ENCODE measurements around the gene FAM163B. TPM values are rescaled to one million over a fixed set of nuclear protein-coding genes. Genes with fewer than 3 reads are reported as not detected.
A peak's percentile ranks its signal among the peaks of the same experiment; 100 is the strongest.

FAM163B gene
- total RNA-seq, 1 donor from 2014 or later = not detected

GRCh38 chr9:133587466-133587865 is 21.7 kb downstream of the FAM163B start:
- no peak for DNase-seq (ENCODE audit: low spot score)
- intact Hi-C loops (cut with DNase I) = no loop called here
- ATAC-seq = no peak

GRCh38 chr9:133587051-133587450 is 22.1 kb downstream of the FAM163B start:
- DNase-seq (ENCODE audit: low spot score) = no peak
- ATAC-seq = no peak
- intact Hi-C loops (cut with DNase I) = no loop called here

- DNase-seq (ENCODE audit: low spot score) = no peak
- ATAC-seq = peak; percentile 15
- intact Hi-C loops (cut with DNase I) = no loop called here
These were observed 23.5 kb downstream of the FAM163B start for GRCh38 chr9:133585481-133586351.

- intact Hi-C loops (cut with DNase I) = no loop called here
- DNase-seq (ENCODE audit: low spot score) (no peak), ATAC-seq (peak; percentile 59)
These were observed 24.4 kb downstream of the FAM163B start for GRCh38 chr9:133584559-133585476.

- ATAC-seq = no peak
- no peak for DNase-seq (ENCODE audit: low spot score)
- intact Hi-C loops (cut with DNase I) = no loop called here
These were observed 25.0 kb downstream of the FAM163B start for GRCh38 chr9:133584167-133584558.

- ATAC-seq = no peak
- DNase-seq (ENCODE audit: low spot score) = no peak
- intact Hi-C loops (cut with DNase I) = no loop called here
These were observed 25.6 kb downstream of the FAM163B start for GRCh38 chr9:133583586-133583985.

- intact Hi-C loops (cut with DNase I) = no loop called here
- no peak for DNase-seq (ENCODE audit: low spot score)
- no peak for ATAC-seq
These were observed 26.1 kb downstream of the FAM163B start for GRCh38 chr9:133583111-133583510.

- intact Hi-C loops (cut with DNase I) = no loop called here
- DNase-seq (ENCODE audit: low spot score) = no peak
- no peak for ATAC-seq
These were observed 26.6 kb downstream of the FAM163B start for GRCh38 chr9:133582501-133583045.

- no peak for DNase-seq (ENCODE audit: low spot score)
- intact Hi-C loops (cut with DNase I) = no loop called here
- ATAC-seq = no peak
These were observed 27.5 kb downstream of the FAM163B start for GRCh38 chr9:133581513-133582343.

GRCh38 chr9:133581011-133581410 is 28.2 kb downstream of the FAM163B start:
- intact Hi-C loops (cut with DNase I) = no loop called here
- ATAC-seq = no peak
- DNase-seq (ENCODE audit: low spot score) = no peak

GRCh38 chr9:133580419-133580738 is 28.8 kb downstream of the FAM163B start:
- DNase-seq (ENCODE audit: low spot score) (no peak), ATAC-seq (no peak)
- intact Hi-C loops (cut with DNase I) = no loop called here

GRCh38 chr9:133579601-133580418 is 29.4 kb downstream of the FAM163B start:
- intact Hi-C loops (cut with DNase I) = no loop called here
- DNase-seq (ENCODE audit: low spot score) (no peak), ATAC-seq (no peak)

GRCh38 chr9:133578524-133579441 is 30.4 kb downstream of the FAM163B start:
- ATAC-seq (no peak), DNase-seq (ENCODE audit: low spot score) (no peak)
- intact Hi-C loops (cut with DNase I) = no loop called here

- ATAC-seq = no peak
- intact Hi-C loops (cut with DNase I) = no loop called here
- DNase-seq (ENCODE audit: low spot score) = no peak
These were observed 31.5 kb downstream of the FAM163B start for GRCh38 chr9:133577737-133578112.

- no peak for DNase-seq (ENCODE audit: low spot score)
- intact Hi-C loops (cut with DNase I) = no loop called here
- ATAC-seq = peak; percentile 55
These were observed 32.1 kb downstream of the FAM163B start for GRCh38 chr9:133576875-133577736.
